Mucosa of rectum (tissue), 2 donors: ENCODE results near the gene ICAM4.

Experiments
- H3K27ac ChIP-seq, 2 donors: one replicate each; pipeline ENCODE4 v1.7.0; 2013; ENCODE audit warnings: inconsistent platforms in 2 of 2, low read depth in 2 of 2, low read length in 2 of 2
- H3K27me3 ChIP-seq, 2 donors: one replicate each; pipeline ENCODE4 v1.7.0; 2013; ENCODE audit warnings: low read length in 2 of 2; ENCODE audit not compliant: control insufficient read depth in 2 of 2, insufficient read depth in 2 of 2
- H3K36me3 ChIP-seq, 2 donors: one replicate each; pipeline ENCODE4 v1.7.0; 2013; ENCODE audit warnings: low read length in 2 of 2; ENCODE audit not compliant: control insufficient read depth in 2 of 2, insufficient read depth in 2 of 2
- H3K4me1 ChIP-seq, 2 donors: one replicate each; pipeline ENCODE4 v1.7.0; 2013; ENCODE audit warnings: low read length in 2 of 2, mild to moderate bottlenecking in 1 of 2; ENCODE audit not compliant: control insufficient read depth in 2 of 2, insufficient read depth in 2 of 2
- H3K4me3 ChIP-seq, 2 donors: one replicate each; pipeline ENCODE4 v1.7.0; 2013; ENCODE audit warnings: low read length in 2 of 2
- H3K9ac ChIP-seq, 2 donors: one replicate each; pipeline ENCODE4 v1.7.0; 2013; ENCODE audit warnings: low read length in 2 of 2, low read depth in 1 of 2, mild to moderate bottlenecking in 1 of 2
- H3K9me3 ChIP-seq, 2 donors: one replicate each; pipeline ENCODE4 v1.7.0; 2013; ENCODE audit warnings: low read length in 2 of 2; ENCODE audit not compliant: control insufficient read depth in 2 of 2
- donor health status: healthy.
- donor health status: Normal muscosa, but diverticular disease.

The ICAM4 gene

GRCh38 chr19:10254244-10254643 lies 32.5 kb upstream of the ICAM4 start:
- Histone ChIP-seq H3K27me3 (no peaks in the 10 kb centered on the region), H3K4me1 (peaks cover 8 to 12% of the 10 kb centered on the region in 2 donors), H3K27ac (no peak overlapping the region), H3K36me3 (peaks cover 25 to 38% of the 10 kb centered on the region in 2 donors), H3K9me3 (no peaks in the 10 kb centered on the region), H3K4me3 (no peak overlapping the region), H3K9ac (no peak overlapping the region)

GRCh38 chr19:10255358-10255757 lies 31.4 kb upstream of the ICAM4 start:
- Histone ChIP-seq H3K4me1 (peaks cover 17 to 18% of the 10 kb centered on the region in 2 donors), H3K9ac (no peak overlapping the region), H3K9me3 (no peaks in the 10 kb centered on the region), H3K36me3 (peaks cover 25 to 38% of the 10 kb centered on the region in 2 donors), H3K4me3 (no peak overlapping the region), H3K27ac (no peak overlapping the region), H3K27me3 (no peaks in the 10 kb centered on the region)

DNA sequence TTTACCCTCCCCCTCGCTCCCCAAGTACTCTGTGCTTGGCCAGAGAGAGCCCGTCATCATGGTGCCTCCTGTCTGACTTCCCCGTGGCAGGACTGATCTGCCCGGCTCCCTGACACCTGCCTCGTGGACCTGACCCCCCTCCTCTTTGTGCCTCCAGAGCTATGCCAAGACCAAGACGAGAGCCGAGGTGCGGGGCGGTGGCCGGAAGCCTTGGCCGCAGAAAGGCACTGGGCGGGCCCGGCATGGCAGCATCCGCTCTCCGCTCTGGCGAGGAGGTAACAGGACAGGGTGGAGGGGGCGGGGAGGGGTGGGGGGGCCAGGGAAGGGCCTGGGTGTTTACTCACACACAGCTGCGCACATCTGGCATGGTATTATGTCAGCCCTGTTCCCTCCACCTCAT lies 30.2 kb upstream of the ICAM4 start:
- Histone ChIP-seq H3K4me3 (no peak overlapping the region), H3K36me3 (peaks cover 25 to 38% of the 10 kb centered on the region in 2 donors), H3K4me1 (peaks cover 14 to 22% of the 10 kb centered on the region in 2 donors), H3K27ac (no peak overlapping the region), H3K9me3 (no peaks in the 10 kb centered on the region), H3K9ac (no peak overlapping the region), H3K27me3 (no peaks in the 10 kb centered on the region)

- Histone ChIP-seq H3K9ac (no peak overlapping the region), H3K9me3 (no peaks in the 10 kb centered on the region), H3K4me1 (peaks cover 14 to 22% of the 10 kb centered on the region in 2 donors), H3K36me3 (peaks cover 25 to 38% of the 10 kb centered on the region in 2 donors), H3K4me3 (no peak overlapping the region), H3K27ac (no peak overlapping the region), H3K27me3 (no peaks in the 10 kb centered on the region)
Measured at GRCh38 chr19:10256970-10257615, 29.7 kb upstream of the ICAM4 start.

- H3K36me3 ChIP-seq = peaks cover 25 to 38% of the 10 kb centered on the region in 2 donors
Measured at GRCh38 chr19:10258080-10258710, 28.6 kb upstream of the ICAM4 start.

GRCh38 chr19:10259162-10259905 lies 27.4 kb upstream of the ICAM4 start:
- Histone ChIP-seq H3K4me3 (no peak overlapping the region), H3K9me3 (no peaks in the 10 kb centered on the region), H3K27me3 (no peaks in the 10 kb centered on the region), H3K4me1 (peaks cover 8 to 14% of the 10 kb centered on the region in 2 donors), H3K36me3 (peaks cover 22 to 34% of the 10 kb centered on the region in 2 donors), H3K9ac (no peak overlapping the region), H3K27ac (no peak overlapping the region)

More at GRCh38 chr19:10258080-10258710, 28.6 kb upstream of the ICAM4 start:
- no peak overlapping the region for H3K27ac ChIP-seq
- peaks cover 8 to 14% of the 10 kb centered on the region in 2 donors for H3K4me1 ChIP-seq
- no peaks in the 10 kb centered on the region for H3K9me3 ChIP-seq
- no peaks in the 10 kb centered on the region for H3K27me3 ChIP-seq
- H3K4me3 ChIP-seq = no peak overlapping the region
- no peak overlapping the region for H3K9ac ChIP-seq

DNA sequence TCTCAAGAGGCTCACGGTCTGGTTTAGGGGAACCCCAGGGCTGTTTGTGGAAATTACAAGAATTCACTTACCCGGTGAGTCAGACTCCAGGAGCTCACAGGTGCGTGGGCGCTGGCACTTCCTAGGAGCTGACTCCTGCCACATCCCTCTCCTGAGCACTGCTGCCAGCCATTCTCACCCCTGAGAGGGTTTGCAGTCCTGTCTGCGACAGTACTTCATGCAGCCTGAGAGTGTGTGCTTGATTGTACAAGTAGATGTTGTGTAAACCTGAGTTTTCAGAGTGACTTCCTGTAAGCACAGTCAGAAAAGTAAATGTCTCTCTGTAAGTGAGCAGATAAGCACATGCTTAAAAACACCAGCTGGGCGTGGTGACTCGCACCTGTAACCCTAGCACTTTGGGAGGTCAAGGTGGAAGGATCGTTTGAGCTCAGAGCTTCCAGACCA lies 26.6 kb upstream of the ICAM4 start:
- Histone ChIP-seq H3K4me1 (peaks cover 8 to 14% of the 10 kb centered on the region in 2 donors), H3K36me3 (peaks cover 19 to 27% of the 10 kb centered on the region in 2 donors), H3K9ac (no peak overlapping the region), H3K27me3 (no peaks in the 10 kb centered on the region), H3K27ac (no peak overlapping the region), H3K9me3 (no peaks in the 10 kb centered on the region), H3K4me3 (no peak overlapping the region)

GRCh38 chr19:10262771-10263170 lies 24.0 kb upstream of the ICAM4 start:
- H3K27ac ChIP-seq = no peak overlapping the region
- peaks cover 6 to 8% of the 10 kb centered on the region in 2 donors for H3K36me3 ChIP-seq
- no peak overlapping the region for H3K4me3 ChIP-seq
- no peaks in the 10 kb centered on the region for H3K9me3 ChIP-seq
- H3K27me3 ChIP-seq = no peaks in the 10 kb centered on the region
- no peak overlapping the region for H3K9ac ChIP-seq
- H3K4me1 ChIP-seq = peaks cover 8 to 14% of the 10 kb centered on the region in 2 donors

DNA sequence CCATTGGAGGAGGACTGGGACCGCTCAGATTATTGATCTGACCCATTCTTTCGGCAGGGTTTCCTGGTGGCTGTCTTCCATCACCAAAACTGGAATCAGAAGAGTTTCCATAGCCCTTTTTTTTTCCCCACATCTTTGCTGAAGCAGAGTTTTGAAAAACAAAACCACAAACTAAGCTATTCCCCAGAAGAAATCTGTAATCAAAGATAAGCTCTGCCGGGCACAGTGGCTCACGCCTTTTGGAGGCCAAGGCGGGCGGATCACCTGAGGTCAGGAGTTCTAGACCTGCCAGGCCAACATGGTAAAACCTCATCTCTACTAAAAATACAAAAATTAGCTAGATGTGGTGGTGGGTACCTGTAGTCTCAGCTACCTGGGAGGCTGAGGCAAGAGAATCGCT lies 20.0 kb upstream of the ICAM4 start:
- Histone ChIP-seq H3K4me3 (no peak overlapping the region), H3K36me3 (no peaks in the 10 kb centered on the region), H3K9me3 (no peaks in the 10 kb centered on the region), H3K9ac (no peak overlapping the region), H3K4me1 (peaks cover 14 to 19% of the 10 kb centered on the region in 2 donors), H3K27me3 (peaks cover 4 to 9% of the 10 kb centered on the region in 2 donors), H3K27ac (no peak overlapping the region)

GRCh38 chr19:10268071-10268470 lies 18.7 kb upstream of the ICAM4 start:
- no peak overlapping the region for H3K27ac ChIP-seq
- H3K9ac ChIP-seq = no peak overlapping the region
- no peaks in the 10 kb centered on the region for H3K36me3 ChIP-seq
- no peak overlapping the region for H3K4me3 ChIP-seq
- H3K9me3 ChIP-seq = no peaks in the 10 kb centered on the region
- H3K27me3 ChIP-seq = peaks cover 5 to 11% of the 10 kb centered on the region in 2 donors
- peaks cover 14 to 19% of the 10 kb centered on the region in 2 donors for H3K4me1 ChIP-seq
